AG20443 (cell line): ENCODE data around the gene SPOCK1.

Source experiments
- DNase-seq: peaks from one replicate; pipeline ENCODE4 v3.0.0; 2012; ENCODE audit warnings: low spot score, mixed read lengths

Gene SPOCK1

DNA sequence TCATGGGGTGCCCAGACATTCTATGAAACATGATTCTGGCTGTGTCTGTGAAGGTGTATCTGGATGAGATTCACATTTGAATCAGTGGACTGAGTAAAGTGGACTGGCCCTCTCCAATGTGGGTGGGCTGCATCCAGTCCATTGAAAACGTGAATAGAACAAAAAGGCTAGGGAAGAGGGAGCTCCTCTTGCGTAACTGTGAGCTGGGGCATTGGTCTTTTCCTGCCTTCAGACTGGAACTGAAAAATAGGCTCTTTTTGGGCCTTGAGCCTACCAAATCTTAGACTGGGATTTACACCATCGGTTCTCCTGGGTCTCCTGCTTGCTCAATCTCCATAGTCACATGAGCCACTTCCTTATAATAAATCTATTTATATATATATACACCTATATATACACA, 170.1 kb downstream of the SPOCK1 start:
- DNase-seq: no peak

DNA sequence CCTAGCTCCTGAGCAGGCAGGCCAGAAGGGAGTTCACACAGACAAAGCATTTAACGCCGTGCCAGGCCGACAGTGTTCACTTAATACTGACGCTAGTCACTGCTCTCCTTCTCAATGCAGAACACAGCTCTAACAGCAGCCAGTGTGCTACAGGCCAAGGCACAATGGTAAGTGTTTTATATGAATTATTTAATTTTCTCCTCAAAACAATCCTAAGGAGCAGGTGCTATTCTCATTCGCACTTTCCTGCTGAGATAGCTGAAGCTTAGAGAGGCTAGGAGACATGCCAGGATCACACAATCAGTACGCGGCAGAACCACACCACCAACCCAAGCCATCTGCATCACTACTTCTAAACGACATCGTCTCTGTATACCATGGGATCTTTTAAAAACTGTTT, 170.7 kb downstream of the SPOCK1 start:
- DNase-seq: no peak

DNA sequence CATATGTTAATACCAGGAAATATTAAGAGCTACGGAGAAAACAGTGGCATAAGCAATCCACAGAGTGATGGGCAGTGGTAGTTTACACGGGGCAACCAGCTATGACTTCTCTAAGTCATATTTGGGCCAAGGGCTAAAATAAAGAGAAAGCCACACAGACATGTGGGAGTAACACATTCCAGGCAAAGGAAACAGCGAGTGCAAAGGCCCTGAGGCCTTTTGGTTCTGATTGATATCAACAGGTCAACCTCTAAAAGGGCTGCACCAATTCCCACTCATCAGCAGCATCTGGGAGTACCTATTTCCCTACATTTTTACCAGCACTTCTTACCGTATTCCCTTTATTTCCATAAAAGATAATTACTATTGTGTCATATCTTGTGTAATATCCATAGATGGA, 173.4 kb downstream of the SPOCK1 start:
- DNase-seq: no peak

GRCh38 chr5:137320056-137321045, 178.8 kb downstream of the SPOCK1 start:
- DNase-seq: peak; percentile 75

GRCh38 chr5:137318027-137318426, 181.1 kb downstream of the SPOCK1 start:
- no peak for DNase-seq

DNA sequence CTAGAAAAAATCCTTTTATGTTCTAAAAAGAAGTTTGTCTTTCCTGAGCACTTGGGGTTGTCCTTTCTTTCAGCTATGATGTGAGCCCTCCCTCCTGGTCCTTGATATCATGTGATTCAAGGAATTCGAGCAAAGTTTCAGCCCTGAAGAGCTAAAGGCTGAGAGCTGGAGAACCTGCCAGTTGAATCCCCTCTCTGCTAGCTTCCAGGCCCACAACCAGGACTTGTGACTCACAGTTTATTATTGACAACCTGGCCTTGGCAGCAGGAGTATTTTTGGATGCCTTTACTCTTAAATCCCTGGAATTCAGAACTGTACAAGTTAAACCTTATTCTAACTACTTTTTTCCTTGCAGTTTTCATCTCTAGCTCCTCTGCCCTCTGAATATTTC, 182.8 kb downstream of the SPOCK1 start:
- peak; percentile 26 for DNase-seq

- DNase-seq: no peak
Observed at GRCh38 chr5:137315534-137316345, 183.4 kb downstream of the SPOCK1 start.

GRCh38 chr5:137315109-137315508, 184.0 kb downstream of the SPOCK1 start:
- DNase-seq: no peak

DNA sequence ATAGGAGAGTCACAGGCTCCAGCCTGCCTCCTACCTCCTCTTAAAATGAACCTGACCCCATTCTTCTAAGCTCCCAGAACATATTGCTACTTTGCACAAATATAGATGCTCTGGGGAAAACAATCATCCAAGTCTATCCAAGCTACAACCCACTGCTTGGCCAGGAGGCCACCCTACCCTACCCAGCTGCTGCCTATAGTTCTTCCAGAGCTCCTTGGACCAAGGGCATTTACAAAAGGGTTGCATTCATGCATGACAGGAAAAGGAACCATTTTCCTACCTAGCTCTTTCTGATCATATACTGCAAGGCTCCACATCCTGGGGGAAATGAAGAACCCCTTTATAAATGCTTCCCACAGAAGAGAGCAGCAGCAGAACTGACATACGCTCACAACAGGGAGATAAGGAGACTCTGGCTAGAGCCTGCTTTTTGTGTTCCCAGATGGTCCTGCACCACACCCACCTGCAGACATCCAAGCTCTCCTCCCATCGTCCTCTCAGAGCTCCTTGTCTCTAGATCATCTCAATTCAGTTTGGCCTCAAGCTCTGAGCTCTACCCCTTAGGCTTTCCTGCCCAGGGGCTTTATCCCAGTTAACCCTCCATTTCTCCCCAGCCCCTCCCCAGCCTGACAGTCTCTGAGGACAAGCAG, 185.5 kb downstream of the SPOCK1 start:
- no peak for DNase-seq

DNA sequence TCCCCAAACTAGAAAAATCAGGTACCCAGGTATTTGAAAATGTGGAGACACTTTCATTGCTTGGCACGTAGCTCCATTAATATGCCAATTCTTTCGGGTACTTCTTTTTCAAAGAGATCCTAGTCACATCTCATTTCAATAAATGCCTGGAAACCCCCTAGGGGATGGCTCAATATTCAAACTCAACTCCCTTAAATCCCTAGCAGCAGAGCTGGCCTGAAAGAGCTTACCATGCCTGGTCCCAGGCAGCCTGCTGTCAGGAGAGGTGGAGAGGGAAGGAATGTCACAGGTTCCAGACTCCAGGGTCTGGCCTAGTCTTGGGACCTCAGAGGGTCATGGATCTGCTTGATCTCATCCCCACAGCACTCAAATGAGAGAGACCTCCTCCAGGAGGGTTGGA, 187.1 kb downstream of the SPOCK1 start:
- DNase-seq: no peak

DNA sequence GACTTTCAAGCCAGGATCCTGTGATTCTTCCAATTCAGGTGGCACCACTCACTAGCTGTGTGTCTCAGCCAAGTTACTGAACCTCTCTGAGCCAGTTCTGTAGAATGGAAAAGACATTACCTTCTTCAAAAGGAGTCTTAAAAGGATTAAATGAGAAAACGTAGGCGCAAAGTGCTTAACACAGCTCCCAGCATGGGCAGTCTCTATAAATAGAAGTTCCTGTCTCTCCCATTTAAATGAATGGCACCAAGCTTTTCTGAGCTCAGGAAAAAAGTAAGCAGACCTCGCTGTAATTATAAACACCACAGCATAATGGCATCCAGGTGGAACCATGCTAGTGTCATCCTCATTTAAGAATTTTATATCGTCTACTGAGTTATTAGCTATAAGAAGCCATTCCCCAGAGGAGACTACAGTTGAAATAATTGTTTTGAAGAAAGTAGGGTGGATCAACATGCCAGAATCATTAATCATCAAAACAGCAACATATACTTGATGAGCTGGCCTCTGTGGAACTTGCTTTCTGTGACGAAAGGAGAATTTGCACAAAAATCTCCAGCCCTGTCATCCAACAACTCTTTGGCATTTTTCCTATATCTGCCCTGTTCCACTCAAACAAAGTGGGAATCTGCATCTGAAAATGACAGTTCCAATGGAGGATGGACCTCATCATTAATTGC, 188.9 kb downstream of the SPOCK1 start:
- peak; percentile 87 for DNase-seq

- DNase-seq: no peak
Observed at GRCh38 chr5:137309290-137309689, 189.8 kb downstream of the SPOCK1 start.

GRCh38 chr5:137308311-137308710, 190.8 kb downstream of the SPOCK1 start:
- DNase-seq: no peak

DNA sequence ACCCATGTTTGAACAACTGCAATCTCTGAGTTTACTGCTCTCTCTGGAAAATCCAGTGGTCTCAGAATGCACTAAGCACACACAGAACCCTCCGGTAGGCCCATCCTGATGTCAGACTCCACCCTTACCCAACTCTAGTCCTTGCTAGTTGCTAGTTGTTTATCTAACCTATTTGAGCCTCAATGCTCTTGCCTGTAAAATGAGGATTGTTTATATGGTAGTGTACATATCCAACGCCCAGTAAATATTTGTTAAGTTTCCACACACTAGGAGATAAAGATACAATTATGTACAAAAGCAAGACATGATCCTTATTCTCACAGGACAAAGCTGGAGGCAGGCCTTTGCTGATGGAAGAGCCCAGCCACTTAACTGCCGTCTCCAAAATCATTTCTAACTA, 192.2 kb downstream of the SPOCK1 start:
- DNase-seq: no peak

- DNase-seq: no peak
Observed at GRCh38 chr5:137305971-137306602, 193.0 kb downstream of the SPOCK1 start.

DNA sequence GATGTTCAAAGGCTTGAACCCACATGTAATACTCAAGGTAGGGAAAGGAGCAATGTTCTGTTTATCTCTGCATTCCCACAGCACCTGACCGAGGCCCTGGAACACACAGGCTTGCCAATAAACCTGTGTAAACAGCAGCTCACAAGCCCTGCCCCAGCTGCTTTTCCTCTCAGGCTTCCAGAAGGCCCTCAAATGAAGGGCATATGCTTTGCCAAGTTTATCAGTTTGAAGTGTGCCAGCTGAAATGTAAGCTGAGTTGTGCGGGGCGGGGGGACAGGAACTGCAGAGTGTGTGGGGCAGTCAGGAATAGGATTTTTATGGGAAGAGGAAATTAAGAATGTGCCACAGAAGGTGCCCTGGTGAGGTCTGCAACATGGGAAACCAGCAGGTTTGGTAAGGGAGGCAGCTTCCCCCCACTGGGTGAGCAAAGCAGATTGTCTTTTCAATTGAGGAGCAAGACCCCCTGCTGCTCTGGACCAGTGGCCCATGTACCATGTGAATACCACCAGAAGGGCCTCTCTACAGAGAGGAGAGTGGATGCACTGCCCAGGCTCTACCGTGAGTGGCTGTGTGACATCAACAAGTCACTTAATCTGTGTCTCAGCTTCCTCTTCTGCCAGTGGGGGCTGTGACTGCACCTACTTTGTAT, 194.8 kb downstream of the SPOCK1 start:
- DNase-seq: no peak

GRCh38 chr5:137303509-137303908, 195.6 kb downstream of the SPOCK1 start:
- no peak for DNase-seq

DNA sequence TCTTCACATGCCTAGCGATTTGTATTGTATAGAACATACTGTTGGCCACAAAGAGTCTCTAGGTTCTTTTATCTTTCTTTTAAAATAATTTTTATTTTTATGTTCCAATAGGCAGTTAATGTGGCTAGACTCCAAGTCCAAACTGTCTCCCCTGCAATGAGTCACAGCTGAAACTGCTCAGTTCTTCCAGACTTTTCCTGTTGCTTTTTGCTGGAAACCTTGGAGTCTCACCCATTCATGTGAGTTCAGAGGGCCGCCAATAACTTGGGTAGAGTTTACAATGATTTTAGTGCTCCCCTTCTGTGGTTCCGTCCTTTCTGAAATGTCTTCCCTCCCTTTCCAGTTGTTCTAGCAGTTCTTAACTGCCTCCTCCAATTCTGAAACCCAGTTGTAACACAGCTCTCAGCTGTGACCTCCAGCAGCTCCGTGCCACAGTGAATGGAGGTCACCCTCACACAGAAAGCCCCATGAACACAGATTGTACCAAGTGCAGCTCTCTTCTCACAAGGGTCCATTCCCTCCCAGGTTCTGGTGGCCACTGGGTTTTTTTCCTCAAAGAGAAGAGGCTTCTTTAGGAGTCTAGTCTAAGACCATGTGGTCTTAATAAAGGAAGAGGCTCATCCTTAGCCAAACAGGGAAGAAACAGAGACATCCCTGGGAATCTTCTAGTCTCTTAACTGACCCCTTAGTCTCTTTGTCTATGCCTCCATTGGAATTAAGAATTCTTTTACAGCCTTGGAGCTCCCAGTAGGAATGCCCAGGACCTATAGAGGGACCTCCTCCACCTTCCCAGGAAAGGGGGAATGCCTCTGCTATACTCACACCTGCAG, 198.5 kb downstream of the SPOCK1 start:
- DNase-seq: peak; percentile 81

DNA sequence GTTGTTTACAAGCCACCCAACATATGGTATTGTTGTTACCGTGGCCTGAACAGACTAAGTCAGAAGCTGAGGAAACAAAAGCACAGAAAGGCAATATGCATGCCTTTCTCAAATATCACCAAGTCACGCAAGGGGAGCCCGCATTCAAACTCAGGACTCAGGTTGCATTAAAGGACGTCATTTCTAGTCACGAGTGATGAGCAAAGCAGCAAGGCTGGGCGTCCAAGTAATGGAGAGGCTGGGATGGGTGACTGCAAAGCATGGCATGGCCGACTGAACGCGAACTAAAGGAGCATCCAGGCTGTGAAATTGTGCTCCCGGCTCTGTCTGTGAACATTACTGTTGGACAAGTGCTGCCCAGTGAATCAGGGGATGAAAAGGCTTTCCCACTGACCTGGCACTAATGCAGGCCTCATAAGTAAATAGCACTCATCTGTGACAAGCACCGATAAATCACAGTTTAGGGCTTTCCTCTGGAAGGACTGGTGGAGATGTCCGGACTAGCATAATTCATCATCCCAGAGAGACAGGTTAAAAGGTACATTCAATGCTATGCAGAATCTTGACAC, 202.8 kb downstream of the SPOCK1 start:
- no peak for DNase-seq

GRCh38 chr5:137294604-137295003, 204.5 kb downstream of the SPOCK1 start:
- DNase-seq: no peak
